Testis (tissue), 3 donors: ENCODE data around the gene TRIM15. TPM values are rescaled to one million over a fixed set of nuclear protein-coding genes. Genes with fewer than 3 reads are reported as not detected.

Experiments
- DNase-seq: peaks from one replicate; pipeline ENCODE4 v3.0.0-alpha.2; 2019
- H3K27ac ChIP-seq, 2 donors: fragments of 200-600 bp; sonication (generic); one replicate each; pipeline ENCODE4 v1.5.1; 2019
- H3K27me3 ChIP-seq: fragments of 200-600 bp; sonication (generic); one replicate; pipeline ENCODE4 v1.5.1; 2019
- H3K36me3 ChIP-seq: fragments of 200-600 bp; sonication (generic); one replicate; pipeline ENCODE4 v1.5.1; 2017; ENCODE audit warnings: low read depth; ENCODE audit errors: missing control alignments
- H3K4me1 ChIP-seq: fragments of 200-600 bp; sonication (generic); one replicate; pipeline ENCODE4 v1.5.1; 2019
- H3K4me3 ChIP-seq, 2 donors: fragments of 200-600 bp; sonication (generic); one replicate each; pipeline ENCODE4 v1.5.1; 2017 to 2019
- H3K9me3 ChIP-seq: fragments of 200-600 bp; sonication (generic); one replicate; pipeline ENCODE4 v1.5.1; 2017
- POLR2A ChIP-seq: fragments of 450-650 bp; IDR thresholded peaks from one replicate; pipeline ENCODE4 v1.6.1; 2017; ENCODE audit warnings: antibody characterized with exemption, mild to moderate bottlenecking, moderate library complexity
- WGBS, 2 donors: methylation state at CpG; one replicate each; pipeline ENCODE4 v1.1.5; 2018; 5-methylcytosine and 5-hydroxymethylcytosine counted together
- intact Hi-C: fragments of 100-400 bp; cut with DNase I; formaldehyde crosslinking; loops from one replicate; pipeline ENCODE4 v1.15.1; 2023; ENCODE audit warnings: low total_unique reads
- polyA plus RNA-seq: library from polyadenylated mRNA; stranded (reverse); fragments of 350-450 nt; fragmentation: Illumina TruSeq; extraction: RNeasy Lipid Tissue Mini Kit (QIAGEN cat#74804); gene quantifications from one replicate; pipeline ENCODE4 v1.2.3, GENCODE V29; 2014; ENCODE audit warnings: low read depth, low replicate concordance; ENCODE audit not compliant: insufficient read depth
- total RNA-seq, 2 donors: library from RNA; depleted of rRNA; stranded (reverse); fragments of >200 nt; gene quantifications; one replicate each; pipeline ENCODE4 v1.2.3, GENCODE V29; 2016
- TF ChIP-seq, protein P1 (sequence below), 3 experiments: fragments of 450-650 bp in 2 of 3; fragments of 200-600 bp in 1 of 3; sonication (generic) in 1 of 3; IDR thresholded peaks; one replicate each; pipeline ENCODE4 v1.5.1; 2016 to 2019; ENCODE audit warnings: antibody characterized with exemption in 3 of 3, mild to moderate bottlenecking in 2 of 3, moderate library complexity in 1 of 3

The TRIM15 gene
- total and polyA plus RNA-seq, 3 donors from 2014 or later, result 0.25 to 1.1 TPM; not detected in 1

DNA sequence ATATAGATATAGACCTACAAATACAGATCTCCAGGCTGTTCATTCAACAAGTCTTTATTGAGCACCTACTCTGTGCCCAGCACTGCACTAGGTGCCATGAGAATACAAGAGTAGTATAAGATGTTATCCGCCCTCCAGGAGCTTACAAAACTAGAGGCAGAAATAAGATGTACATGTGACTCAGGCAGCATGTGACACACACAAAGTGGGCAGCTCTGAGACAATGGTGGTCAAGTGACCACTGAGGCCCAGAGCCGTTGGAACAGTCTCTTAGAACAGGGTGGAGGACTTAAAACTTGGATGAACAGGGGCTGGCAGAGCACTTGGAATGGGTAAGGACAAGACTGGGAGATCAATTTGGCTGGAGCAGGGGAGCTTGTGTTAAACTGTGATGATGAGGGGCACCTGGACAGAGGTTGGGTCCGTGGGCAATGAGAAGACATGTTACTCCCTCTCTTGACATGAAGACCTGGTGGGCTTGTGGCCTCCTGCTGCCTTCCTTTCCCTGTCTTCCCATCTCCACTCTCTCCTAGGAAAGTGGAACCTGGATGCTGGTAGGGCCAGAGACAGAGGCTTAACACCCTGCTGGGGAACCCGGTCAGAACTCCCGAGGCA lies 21.2 kb downstream of the TRIM15 start:
- no peaks in the 10 kb centered on the region for H3K36me3 ChIP-seq
- 88 to 94% methylated on average over 4 to 5 of the region's 5 CpGs for WGBS, 2 donors
- no peak for DNase-seq

DNA sequence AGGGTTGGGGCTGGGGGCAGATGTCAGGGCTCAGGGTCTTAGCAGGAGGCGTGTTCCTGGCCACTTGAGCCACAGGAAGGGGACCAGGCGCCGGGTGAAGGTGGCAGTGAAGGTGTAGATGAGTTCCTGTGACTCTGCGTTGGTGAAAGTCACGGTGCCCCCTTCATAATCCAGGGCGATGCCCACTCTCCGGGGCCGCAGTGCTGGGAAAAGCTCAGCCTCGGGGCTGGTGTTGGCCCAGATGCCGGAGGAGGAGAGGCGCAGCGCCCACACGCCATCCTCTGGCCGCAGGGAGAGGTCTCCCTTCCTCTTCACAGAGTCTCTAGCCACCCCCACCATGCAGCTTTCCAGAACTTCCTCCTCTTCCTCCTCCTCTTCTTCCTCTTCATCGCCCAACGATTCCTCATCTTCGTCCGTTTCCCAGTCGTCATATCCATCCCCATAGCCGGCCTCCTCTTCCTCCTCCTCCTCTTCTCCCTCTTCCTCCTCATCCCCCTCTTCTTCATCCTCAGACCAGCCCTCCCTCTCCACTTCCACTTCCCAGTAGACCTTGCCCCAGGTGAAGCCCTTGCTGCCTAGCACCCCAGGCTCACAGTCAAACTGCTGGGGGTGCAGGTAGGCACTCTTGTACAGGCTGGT lies 22.6 kb downstream of the TRIM15 start:
- intact Hi-C loops, result no loop called here
- no peaks in the 10 kb centered on the region for H3K36me3 ChIP-seq
- WGBS, 2 donors, result 86 to 96% methylated on average over 15 to 20 of the region's 20 CpGs

More for the DNA sequence above, 21.2 kb downstream of the TRIM15 start:
- Histone ChIP-seq H3K4me1 (peaks cover 4% of the 10 kb centered on the region), H3K27me3 (no peaks in the 10 kb centered on the region), H3K27ac (no peak overlapping the region), H3K4me3 (no peak overlapping the region), H3K9me3 (no peaks in the 10 kb centered on the region)
- intact Hi-C loops, result no loop called here
- TF ChIP-seq POLR2A, result no peak
- TF ChIP-seq, protein P1, sequence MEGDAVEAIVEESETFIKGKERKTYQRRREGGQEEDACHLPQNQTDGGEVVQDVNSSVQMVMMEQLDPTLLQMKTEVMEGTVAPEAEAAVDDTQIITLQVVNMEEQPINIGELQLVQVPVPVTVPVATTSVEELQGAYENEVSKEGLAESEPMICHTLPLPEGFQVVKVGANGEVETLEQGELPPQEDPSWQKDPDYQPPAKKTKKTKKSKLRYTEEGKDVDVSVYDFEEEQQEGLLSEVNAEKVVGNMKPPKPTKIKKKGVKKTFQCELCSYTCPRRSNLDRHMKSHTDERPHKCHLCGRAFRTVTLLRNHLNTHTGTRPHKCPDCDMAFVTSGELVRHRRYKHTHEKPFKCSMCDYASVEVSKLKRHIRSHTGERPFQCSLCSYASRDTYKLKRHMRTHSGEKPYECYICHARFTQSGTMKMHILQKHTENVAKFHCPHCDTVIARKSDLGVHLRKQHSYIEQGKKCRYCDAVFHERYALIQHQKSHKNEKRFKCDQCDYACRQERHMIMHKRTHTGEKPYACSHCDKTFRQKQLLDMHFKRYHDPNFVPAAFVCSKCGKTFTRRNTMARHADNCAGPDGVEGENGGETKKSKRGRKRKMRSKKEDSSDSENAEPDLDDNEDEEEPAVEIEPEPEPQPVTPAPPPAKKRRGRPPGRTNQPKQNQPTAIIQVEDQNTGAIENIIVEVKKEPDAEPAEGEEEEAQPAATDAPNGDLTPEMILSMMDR (IDR thresholded peaks at IDR 0.05), result no peak

DNA sequence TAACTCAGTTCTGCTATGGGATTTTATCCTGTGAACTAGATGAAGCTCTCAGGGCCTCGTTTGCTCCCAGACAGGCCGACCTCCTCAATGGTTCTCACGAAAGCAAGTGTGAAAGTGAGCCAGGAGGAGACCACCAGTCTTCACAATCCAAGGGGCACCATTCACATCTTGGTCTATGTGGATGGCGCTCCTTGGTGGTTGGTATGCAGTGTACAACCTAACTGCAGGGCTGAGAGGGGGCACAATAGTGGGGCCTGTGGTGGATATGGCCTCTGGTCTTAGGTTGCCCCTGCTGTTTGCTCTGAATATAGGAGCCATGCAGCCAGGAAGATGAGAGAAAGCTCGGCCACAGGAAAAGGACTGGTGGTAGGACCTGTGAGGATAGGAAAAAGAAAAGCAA lies 25.2 kb downstream of the TRIM15 start:
- H3K36me3 ChIP-seq, result no peaks in the 10 kb centered on the region
- no peaks in the 10 kb centered on the region for H3K9me3 ChIP-seq
- no peak overlapping the region for H3K27ac ChIP-seq
- DNase-seq, result no peak
- no peak overlapping the region for H3K4me3 ChIP-seq
- TF ChIP-seq, protein P1 (IDR thresholded peaks at IDR 0.05), result no peak
- TF ChIP-seq POLR2A, result no peak
- H3K27me3 ChIP-seq, result no peaks in the 10 kb centered on the region
- intact Hi-C loops, result no loop called here
- 84 to 96% methylated on average over 4 to 5 of the region's 5 CpGs for WGBS, 2 donors
- peaks cover 4% of the 10 kb centered on the region for H3K4me1 ChIP-seq

More for the DNA sequence above, 22.6 kb downstream of the TRIM15 start:
- Histone ChIP-seq H3K27me3 (no peaks in the 10 kb centered on the region), H3K4me3 (no peak overlapping the region), H3K27ac (no peak overlapping the region), H3K9me3 (no peaks in the 10 kb centered on the region), H3K4me1 (peaks cover 4% of the 10 kb centered on the region)
- TF ChIP-seq, protein P1 (IDR thresholded peaks at IDR 0.05), result no peak
- TF ChIP-seq POLR2A, result no peak
- DNase-seq, result no peak

DNA sequence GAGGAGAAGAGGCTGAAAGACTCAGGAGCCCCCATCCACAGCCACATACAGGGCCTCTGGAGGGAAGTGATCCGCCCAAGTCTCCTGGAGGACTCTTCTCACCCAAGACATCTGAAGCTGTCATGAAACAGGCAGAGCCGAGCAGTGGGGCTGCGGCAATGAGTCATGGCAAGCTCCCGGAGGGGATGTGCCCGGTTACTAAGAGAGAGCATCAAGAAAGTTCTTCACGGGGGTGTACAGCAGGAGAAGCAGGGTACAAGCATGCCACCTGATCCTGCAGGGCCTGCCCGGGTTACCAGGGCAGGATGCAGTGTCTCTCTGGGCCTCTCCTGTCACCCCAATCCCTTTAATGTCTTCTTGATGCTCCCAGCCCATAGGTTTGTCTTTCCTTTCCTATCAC lies 28.7 kb downstream of the TRIM15 start:
- DNase-seq, result no peak
- intact Hi-C loops, result no loop called here
- Histone ChIP-seq H3K9me3 (no peaks in the 10 kb centered on the region), H3K27me3 (no peaks in the 10 kb centered on the region), H3K36me3 (no peaks in the 10 kb centered on the region), H3K27ac (no peak overlapping the region), H3K4me1 (no peaks in the 10 kb centered on the region), H3K4me3 (no peak overlapping the region)
- TF ChIP-seq, protein P1 (IDR thresholded peaks at IDR 0.05), result no peak
- no peak for TF ChIP-seq POLR2A
- 90 to 96% methylated on average over 4 to 7 of the region's 7 CpGs for WGBS, 2 donors
